ENCODE results near the gene UBE2N.

Gene UBE2N

DNA sequence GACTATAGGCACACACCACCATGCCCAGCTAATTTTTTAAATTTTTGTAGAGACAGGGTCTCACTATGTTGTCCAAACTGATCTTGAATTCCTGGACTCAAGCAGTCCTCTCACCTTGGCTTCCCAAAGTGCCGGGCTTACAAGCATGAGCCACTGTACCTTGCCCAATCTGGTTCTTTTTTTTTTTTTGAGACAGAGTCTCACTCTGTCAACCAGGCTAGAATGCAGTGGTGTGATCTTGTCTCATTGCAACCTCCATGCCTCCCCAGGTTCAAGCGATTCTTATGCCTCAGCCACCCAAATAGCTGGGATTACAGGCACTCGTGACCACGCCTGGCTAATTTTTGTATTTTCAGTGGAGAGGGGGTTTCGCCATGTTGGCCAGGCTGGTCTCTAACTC, 41.0 kb upstream of the UBE2N start:
- Histone ChIP-seq H3K9me2 (replicated peaks; ENCODE audit: insufficient read depth, low read length) (no peaks in the 10 kb centered on the region), H2AFZ (ENCODE audit: low read length) (no peak overlapping the region), H3K27ac (ENCODE audit: low read length) (no peak overlapping the region), H3K4me3 (ENCODE audit: low read length) (no peak overlapping the region), H3K4me2 (ENCODE audit: low read depth, low read length) (no peak overlapping the region), H3K9ac (ENCODE audit: low read length) (no peak overlapping the region), H3K9me3 (replicated peaks; ENCODE audit: insufficient read depth, low read length) (no peaks in the 10 kb centered on the region), H3K79me2 (ENCODE audit: low read length) (no peaks in the 10 kb centered on the region), H3K4me1 (ENCODE audit: low read length) (no peaks in the 10 kb centered on the region), H3K27me3 (replicated peaks; ENCODE audit: insufficient read depth, low read length) (no peaks in the 10 kb centered on the region), H3F3A (ENCODE audit: insufficient read depth, low read length) (no peaks in the 10 kb centered on the region), H3K36me3 (replicated peaks; ENCODE audit: insufficient read depth, low read length) (no peaks in the 10 kb centered on the region), H4K20me1 (ENCODE audit: insufficient read depth, low read length) (no peaks in the 10 kb centered on the region)
- TF ChIP-seq EZH2phosphoT487 (IDR thresholded peaks at IDR 0.05; ENCODE audit: low read length) (no peak), EZH2 (optimal IDR thresholded peaks at IDR 0.05; ENCODE audit: low read depth, low read length) (no peak), CTCF (IDR thresholded peaks at IDR 0.05; ENCODE audit: low read length) (no peak)
- DNase-seq, result no peak

- no peak overlapping the region for H3K27ac ChIP-seq (ENCODE audit: low read length)
- H3K9ac ChIP-seq (ENCODE audit: low read length), result no peak overlapping the region
- no peaks in the 10 kb centered on the region for H3K9me2 ChIP-seq (replicated peaks; ENCODE audit: insufficient read depth, low read length)
- no peak overlapping the region for H3K4me3 ChIP-seq (ENCODE audit: low read length)
- no peaks in the 10 kb centered on the region for H3K36me3 ChIP-seq (replicated peaks; ENCODE audit: insufficient read depth, low read length)
- TF ChIP-seq CTCF (IDR thresholded peaks at IDR 0.05; ENCODE audit: low read length) (no peak), EZH2 (optimal IDR thresholded peaks at IDR 0.05; ENCODE audit: low read depth, low read length) (no peak), EZH2phosphoT487 (IDR thresholded peaks at IDR 0.05; ENCODE audit: low read length) (no peak)
- no peak overlapping the region for H2AFZ ChIP-seq (ENCODE audit: low read length)
- H3F3A ChIP-seq (ENCODE audit: insufficient read depth, low read length), result no peaks in the 10 kb centered on the region
- no peaks in the 10 kb centered on the region for H4K20me1 ChIP-seq (ENCODE audit: insufficient read depth, low read length)
- no peaks in the 10 kb centered on the region for H3K4me1 ChIP-seq (ENCODE audit: low read length)
- DNase-seq, result no peak
- peaks cover 5% of the 10 kb centered on the region; the same call in 1 of the 2 replicates for H3K79me2 ChIP-seq (ENCODE audit: low read length)
- H3K27me3 ChIP-seq (replicated peaks; ENCODE audit: insufficient read depth, low read length), result no peaks in the 10 kb centered on the region
- no peaks in the 10 kb centered on the region for H3K9me3 ChIP-seq (replicated peaks; ENCODE audit: insufficient read depth, low read length)
- H3K4me2 ChIP-seq (ENCODE audit: low read depth, low read length), result no peak overlapping the region
These were observed 34.8 kb upstream of the UBE2N start for GRCh38 chr12:93476555-93476954.

DNA sequence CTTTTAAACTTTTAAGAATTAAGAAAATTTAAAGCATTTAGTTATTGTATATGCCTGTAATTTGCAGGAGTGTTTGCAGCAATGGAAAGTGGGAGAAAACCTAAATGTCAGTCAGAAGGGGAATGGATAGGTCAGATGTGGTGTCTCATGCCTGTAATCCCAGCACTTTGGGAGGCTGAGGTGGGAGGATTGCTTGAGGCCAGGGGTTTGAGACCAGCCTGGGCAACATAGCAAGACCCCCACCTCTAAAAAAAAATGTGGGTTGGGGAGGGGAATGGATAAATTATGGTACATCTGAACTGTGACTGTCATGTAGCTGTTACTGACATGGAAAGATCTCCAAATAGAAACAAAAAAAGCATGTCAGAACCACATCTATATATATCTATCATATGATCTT, 27.6 kb upstream of the UBE2N start:
- H3F3A ChIP-seq (ENCODE audit: insufficient read depth, low read length), result no peaks in the 10 kb centered on the region
- no peaks in the 10 kb centered on the region for H3K27me3 ChIP-seq (replicated peaks; ENCODE audit: insufficient read depth, low read length)
- DNase-seq, result no peak
- H3K9ac ChIP-seq (ENCODE audit: low read length), result no peak overlapping the region
- H3K36me3 ChIP-seq (replicated peaks; ENCODE audit: insufficient read depth, low read length), result no peaks in the 10 kb centered on the region
- H3K4me1 ChIP-seq (ENCODE audit: low read length), result 0 out of 2 replicates have a peak, but pooled peaks cover 5% of the 10 kb centered on the region
- no peak overlapping the region for H3K27ac ChIP-seq (ENCODE audit: low read length)
- H3K4me2 ChIP-seq (ENCODE audit: low read depth, low read length), result no peak overlapping the region
- no peak overlapping the region for H2AFZ ChIP-seq (ENCODE audit: low read length)
- no peak for TF ChIP-seq EZH2phosphoT487 (IDR thresholded peaks at IDR 0.05; ENCODE audit: low read length)
- TF ChIP-seq CTCF (IDR thresholded peaks at IDR 0.05; ENCODE audit: low read length), result no peak
- no peak for TF ChIP-seq EZH2 (optimal IDR thresholded peaks at IDR 0.05; ENCODE audit: low read depth, low read length)
- H3K9me3 ChIP-seq (replicated peaks; ENCODE audit: insufficient read depth, low read length), result no peaks in the 10 kb centered on the region
- H4K20me1 ChIP-seq (ENCODE audit: insufficient read depth, low read length), result no peaks in the 10 kb centered on the region
- H3K4me3 ChIP-seq (ENCODE audit: low read length), result no peak overlapping the region
- H3K9me2 ChIP-seq (replicated peaks; ENCODE audit: insufficient read depth, low read length), result no peaks in the 10 kb centered on the region
- H3K79me2 ChIP-seq (ENCODE audit: low read length), result peaks cover 39% of the 10 kb centered on the region
